Fibroblast of lung (primary cell): Measurements from ENCODE around the gene COA7. TPM values are rescaled to one million over a fixed set of nuclear protein-coding genes. Genes with fewer than 3 reads are reported as not detected.

Experiments
- DNase-seq, 2 donors: peaks; one replicate each; pipeline versions ENCODE4 v3.0.0 to v3.0.0-alpha.2; 2010; ENCODE audit warnings: low read depth in 2 of 2
- H2AFZ ChIP-seq: 2 replicates; pipeline ENCODE4 v1.5.1; 2012; ENCODE audit warnings: low read length, control low read depth, inconsistent platforms
- H3K27ac ChIP-seq: 2 replicates; pipeline ENCODE4 v1.5.1; 2011; ENCODE audit warnings: low read length, control low read depth; ENCODE audit not compliant: insufficient read depth
- H3K27me3 ChIP-seq: 2 replicates; pipeline ENCODE4 v1.5.1; 2011; ENCODE audit warnings: mild to moderate bottlenecking, low read length; ENCODE audit not compliant: control insufficient read depth, insufficient read depth
- H3K36me3 ChIP-seq: 2 replicates; pipeline ENCODE4 v1.5.1; 2011; ENCODE audit warnings: low read length; ENCODE audit not compliant: control insufficient read depth, insufficient read depth
- H3K4me1 ChIP-seq: 2 replicates; pipeline ENCODE4 v1.5.1; 2011; ENCODE audit warnings: low read length; ENCODE audit not compliant: control insufficient read depth, insufficient read depth; ENCODE audit errors: extremely low read depth
- H3K4me2 ChIP-seq: 2 replicates; pipeline ENCODE4 v1.5.1; 2011; ENCODE audit warnings: low read length, control low read depth; ENCODE audit not compliant: insufficient read depth; ENCODE audit errors: extremely low read depth
- H3K4me3 ChIP-seq, 4 experiments: fragments of 200-600 bp in 1 of 4; sonication (generic) in 1 of 4; replicated peaks in 1 of 4; 2 replicates each; pipeline ENCODE4 v1.5.1; 2011 to 2016; ENCODE audit warnings: low read length in 4 of 4, low read depth in 3 of 4, mild to moderate bottlenecking in 3 of 4, control low read depth in 2 of 4, inconsistent platforms in 1 of 4, mixed read lengths in 1 of 4; ENCODE audit not compliant: insufficient read depth in 1 of 4; ENCODE audit errors: control extremely low read depth in 1 of 4
- H3K79me2 ChIP-seq: 2 replicates; pipeline ENCODE4 v1.5.1; 2012; ENCODE audit warnings: mild to moderate bottlenecking, low read length, inconsistent platforms; ENCODE audit not compliant: control insufficient read depth, insufficient read depth
- H3K9ac ChIP-seq: 2 replicates; pipeline ENCODE4 v1.5.1; 2011; ENCODE audit warnings: mild to moderate bottlenecking, low read length, control low read depth; ENCODE audit not compliant: insufficient read depth
- H3K9me3 ChIP-seq: 2 replicates; pipeline ENCODE4 v1.5.1; 2012; ENCODE audit warnings: low read depth, low read length; ENCODE audit not compliant: control insufficient read depth, insufficient read depth
- H4K20me1 ChIP-seq: 2 replicates; pipeline ENCODE4 v1.5.1; 2011; ENCODE audit warnings: low read length; ENCODE audit not compliant: control insufficient read depth, insufficient read depth; ENCODE audit errors: extremely low read depth
- EZH2 ChIP-seq: IDR thresholded peaks from 2 replicates; pipeline ENCODE4 v1.5.1; 2012; ENCODE audit warnings: low read length, control low read depth, mild to moderate bottlenecking; ENCODE audit errors: missing control alignments
- polyA plus RNA-seq, 2 donors: library from polyadenylated mRNA; depleted of rRNA in 1 of 2; stranded (reverse) in 1 of 2; unstranded in 1 of 2; fragments of >200 nt; gene quantifications; 2 replicates each; pipeline ENCODE4 v1.2.1, GENCODE V29; 2011 to 2012; ENCODE audit warnings: missing spikeins in 1 of 2
- total RNA-seq: library from RNA; depleted of rRNA; stranded (reverse); fragments of >200 nt; gene quantifications from 2 replicates; pipeline ENCODE4 v1.2.1, GENCODE V29; 2014
- TF ChIP-seq, protein P1 (sequence below), 2 donors: IDR thresholded peaks in 1 of 2; conservative IDR thresholded peaks in 1 of 2; 1 replicate in 1 of 2; 2 replicates in 1 of 2; pipeline ENCODE4 v1.5.1; 2011 to 2012; ENCODE audit warnings: low read length in 2 of 2, control low read depth in 1 of 2, inconsistent platforms in 1 of 2, low read depth in 1 of 2, mild to moderate bottlenecking in 1 of 2

Gene COA7
- total and polyA plus RNA-seq, 2 donors (not counting 1 experiment from before 2014, with no cell fraction given) = 14.5 to 16.2 TPM

DNA sequence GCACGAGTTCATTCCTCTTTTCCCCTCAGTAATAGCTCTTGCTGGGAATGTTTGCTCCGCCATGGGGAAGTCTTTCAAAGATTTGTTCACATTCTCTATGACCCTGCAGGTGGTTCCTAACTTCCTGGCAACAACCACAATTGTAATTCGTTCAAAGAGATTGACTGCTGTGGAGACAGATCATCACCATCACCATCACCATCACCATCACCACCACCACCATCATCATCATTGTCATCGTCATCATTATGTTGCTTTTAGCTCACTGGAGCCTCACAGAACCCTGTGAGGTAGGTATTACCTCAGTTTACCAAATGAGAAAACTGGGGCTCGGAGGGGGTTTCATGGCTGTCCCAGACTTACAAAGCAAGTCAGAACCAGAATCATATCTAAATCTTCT lies 30.9 kb downstream of the COA7 start:
- H3K27me3 ChIP-seq = no peaks in the 10 kb centered on the region
- no peaks in the 10 kb centered on the region for H3K9me3 ChIP-seq
- H3K4me1 ChIP-seq = peaks cover 4% of the 10 kb centered on the region
- no peak overlapping the region for H3K27ac ChIP-seq
- H3K4me3 ChIP-seq = no peak overlapping the region
- H4K20me1 ChIP-seq = no peaks in the 10 kb centered on the region
- no peaks in the 10 kb centered on the region for H3K36me3 ChIP-seq
- no peak overlapping the region for H3K4me2 ChIP-seq
- H3K9ac ChIP-seq = no peak overlapping the region
- H2AFZ ChIP-seq = no peak overlapping the region
- no peak for DNase-seq
- no peaks in the 10 kb centered on the region for H3K79me2 ChIP-seq
- no peak for TF ChIP-seq EZH2
- TF ChIP-seq, protein P1, sequence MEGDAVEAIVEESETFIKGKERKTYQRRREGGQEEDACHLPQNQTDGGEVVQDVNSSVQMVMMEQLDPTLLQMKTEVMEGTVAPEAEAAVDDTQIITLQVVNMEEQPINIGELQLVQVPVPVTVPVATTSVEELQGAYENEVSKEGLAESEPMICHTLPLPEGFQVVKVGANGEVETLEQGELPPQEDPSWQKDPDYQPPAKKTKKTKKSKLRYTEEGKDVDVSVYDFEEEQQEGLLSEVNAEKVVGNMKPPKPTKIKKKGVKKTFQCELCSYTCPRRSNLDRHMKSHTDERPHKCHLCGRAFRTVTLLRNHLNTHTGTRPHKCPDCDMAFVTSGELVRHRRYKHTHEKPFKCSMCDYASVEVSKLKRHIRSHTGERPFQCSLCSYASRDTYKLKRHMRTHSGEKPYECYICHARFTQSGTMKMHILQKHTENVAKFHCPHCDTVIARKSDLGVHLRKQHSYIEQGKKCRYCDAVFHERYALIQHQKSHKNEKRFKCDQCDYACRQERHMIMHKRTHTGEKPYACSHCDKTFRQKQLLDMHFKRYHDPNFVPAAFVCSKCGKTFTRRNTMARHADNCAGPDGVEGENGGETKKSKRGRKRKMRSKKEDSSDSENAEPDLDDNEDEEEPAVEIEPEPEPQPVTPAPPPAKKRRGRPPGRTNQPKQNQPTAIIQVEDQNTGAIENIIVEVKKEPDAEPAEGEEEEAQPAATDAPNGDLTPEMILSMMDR (conservative IDR thresholded peaks at IDR 0.05 in 1 of 2, IDR thresholded peaks at IDR 0.05 in 1 of 2; ENCODE audit: low read depth in 1 of 2, low read length in 2 of 2) = no peak

DNA sequence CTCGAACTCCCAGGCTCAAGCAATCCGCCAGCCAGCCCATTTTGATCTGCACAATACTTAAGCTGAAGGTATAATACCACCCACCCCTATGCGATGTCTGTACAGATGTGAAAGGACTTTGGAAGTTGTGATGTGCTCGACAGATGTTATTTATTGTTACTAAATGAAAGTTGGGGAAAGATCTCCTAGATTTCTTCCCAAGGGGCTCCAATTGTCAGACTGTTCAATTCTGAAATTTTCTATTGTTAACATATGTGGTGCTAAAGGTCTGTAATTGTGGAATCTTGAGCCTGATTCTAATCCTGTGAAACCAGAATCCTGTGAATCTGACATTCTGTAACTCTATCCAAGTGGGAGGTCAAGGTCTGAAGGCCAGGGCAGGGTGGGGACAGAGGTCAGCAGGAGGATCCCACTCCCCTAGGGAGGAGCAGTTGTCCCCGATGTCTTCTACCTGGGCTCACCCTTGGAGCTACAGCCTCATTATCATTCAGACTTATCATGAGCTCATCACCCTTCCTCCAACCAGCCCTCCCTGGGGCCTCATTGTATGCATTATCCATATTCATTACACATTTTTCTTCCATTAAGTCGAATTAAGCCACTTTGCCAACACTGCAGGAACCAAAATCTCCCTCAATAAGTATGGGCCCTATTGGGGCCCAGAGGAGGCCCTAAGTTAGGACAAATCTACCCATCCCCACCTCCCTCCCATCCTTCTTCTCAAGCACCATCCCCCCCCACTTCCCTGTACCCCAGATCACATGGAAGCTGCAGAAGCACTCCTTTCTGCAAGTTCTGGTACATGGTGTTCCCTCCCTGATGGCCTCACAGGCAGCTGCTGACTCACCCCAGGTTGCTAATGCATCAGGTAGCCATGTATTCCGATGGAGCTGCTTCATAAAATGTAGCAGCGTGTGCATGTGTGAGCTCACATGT lies 32.9 kb downstream of the COA7 start:
- no peaks in the 10 kb centered on the region for H3K9me3 ChIP-seq

DNA sequence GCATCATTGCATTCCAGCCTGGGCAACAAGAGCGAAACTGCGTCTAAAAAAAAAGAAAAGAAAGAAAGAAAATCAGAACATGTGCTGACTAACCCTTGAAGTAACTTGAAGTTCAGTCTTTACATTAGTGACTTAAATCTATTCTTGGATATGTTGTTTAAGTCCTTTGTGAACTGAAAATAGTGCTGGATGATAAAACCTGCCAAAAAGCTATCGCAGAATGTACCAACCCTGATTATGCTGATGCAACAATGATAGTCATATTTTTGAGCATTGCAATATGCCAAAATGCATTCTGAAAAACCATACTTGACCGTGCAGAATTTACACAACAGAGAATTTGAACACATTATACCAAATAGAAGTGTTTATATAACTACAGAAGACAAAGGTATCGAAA lies 34.4 kb downstream of the COA7 start:
- H3K79me2 ChIP-seq = no peaks in the 10 kb centered on the region
- H4K20me1 ChIP-seq = no peaks in the 10 kb centered on the region
- peak in 1 of 2 donors; percentile 26 for DNase-seq
- no peaks in the 10 kb centered on the region for H3K9me3 ChIP-seq
- peaks cover 4% of the 10 kb centered on the region for H3K4me1 ChIP-seq
- no peak overlapping the region for H2AFZ ChIP-seq
- peaks cover 2% of the 10 kb centered on the region for H3K27me3 ChIP-seq
- no peaks in the 10 kb centered on the region for H3K36me3 ChIP-seq
- no peak overlapping the region for H3K4me3 ChIP-seq
- no peak overlapping the region for H3K9ac ChIP-seq
- no peak overlapping the region for H3K4me2 ChIP-seq
- H3K27ac ChIP-seq = no peak overlapping the region
- TF ChIP-seq, protein P1 (conservative IDR thresholded peaks at IDR 0.05 in 1 of 2, IDR thresholded peaks at IDR 0.05 in 1 of 2; ENCODE audit: low read depth in 1 of 2, low read length in 2 of 2) = no peak
- no peak for TF ChIP-seq EZH2

More for the DNA sequence above, 32.9 kb downstream of the COA7 start:
- Histone ChIP-seq H3K36me3 (no peaks in the 10 kb centered on the region), H3K79me2 (no peaks in the 10 kb centered on the region), H3K4me2 (no peak overlapping the region), H3K4me3 (no peak overlapping the region), H4K20me1 (no peaks in the 10 kb centered on the region), H3K9ac (no peak overlapping the region), H3K4me1 (peaks cover 4% of the 10 kb centered on the region), H3K27ac (no peak overlapping the region), H3K27me3 (no peaks in the 10 kb centered on the region), H2AFZ (no peak overlapping the region)
- DNase-seq = no peak
- no peak for TF ChIP-seq EZH2
- TF ChIP-seq, protein P1 (conservative IDR thresholded peaks at IDR 0.05 in 1 of 2, IDR thresholded peaks at IDR 0.05 in 1 of 2; ENCODE audit: low read depth in 1 of 2, low read length in 2 of 2) = no peak
